Hypothalamus (tissue), 51 donors: ENCODE measurements around the gene GALNTL6.
"Not testable (repeated sequence)": the region's sequence is repeated elsewhere in the genome, so short reads cannot be mapped to it uniquely, and the experiment has no call there.

Experiments used
- DNase-seq, 51 donors: peaks; one replicate each; lab custom pipeline; 2025; lab: John Stamatoyannopoulos, UW

The GALNTL6 gene

DNA sequence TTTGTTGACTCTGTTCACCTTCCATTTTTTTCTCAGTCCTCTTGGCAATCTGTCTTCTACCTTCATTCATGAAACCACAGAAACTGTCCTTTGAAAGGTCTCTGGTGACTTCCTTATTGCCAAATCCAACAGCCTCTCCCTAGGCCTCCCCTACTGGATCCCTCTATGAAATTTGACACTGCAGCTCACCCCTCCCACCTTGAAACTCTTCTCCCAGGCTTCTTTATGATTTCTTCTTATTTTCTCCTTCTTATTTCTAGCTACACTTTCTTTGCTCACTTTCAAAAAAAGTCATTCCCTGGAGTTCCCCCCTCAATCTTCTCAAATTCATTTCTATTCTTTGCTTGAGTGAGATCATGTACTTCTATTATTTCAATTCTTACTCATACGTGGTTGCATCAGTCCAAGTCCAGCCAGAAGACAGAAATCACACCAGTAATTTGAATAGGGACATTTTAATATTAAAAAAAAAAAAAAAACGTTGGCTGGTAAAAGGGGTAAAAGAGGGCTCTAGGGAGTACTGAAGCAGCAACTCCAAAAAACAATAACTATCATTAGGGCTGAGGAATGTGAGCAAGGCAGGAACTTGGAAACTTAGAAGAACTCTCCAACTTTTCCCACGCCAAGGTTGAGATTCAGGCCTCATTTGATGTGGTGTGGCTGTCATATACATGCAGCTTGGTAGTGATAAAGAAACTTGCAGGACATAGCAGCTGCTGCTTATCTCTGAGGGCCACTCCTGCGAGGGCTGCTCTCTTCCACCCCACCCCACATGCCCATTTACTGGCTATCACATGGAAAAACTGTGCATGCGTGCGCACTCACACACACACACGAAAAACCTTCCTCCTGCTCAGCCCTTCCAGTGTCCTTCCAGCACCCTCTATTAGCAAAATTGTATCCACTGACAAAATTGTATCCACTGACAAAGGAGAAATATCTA, 1185.6 kb downstream of the GALNTL6 start:
- no peak for DNase-seq

DNA sequence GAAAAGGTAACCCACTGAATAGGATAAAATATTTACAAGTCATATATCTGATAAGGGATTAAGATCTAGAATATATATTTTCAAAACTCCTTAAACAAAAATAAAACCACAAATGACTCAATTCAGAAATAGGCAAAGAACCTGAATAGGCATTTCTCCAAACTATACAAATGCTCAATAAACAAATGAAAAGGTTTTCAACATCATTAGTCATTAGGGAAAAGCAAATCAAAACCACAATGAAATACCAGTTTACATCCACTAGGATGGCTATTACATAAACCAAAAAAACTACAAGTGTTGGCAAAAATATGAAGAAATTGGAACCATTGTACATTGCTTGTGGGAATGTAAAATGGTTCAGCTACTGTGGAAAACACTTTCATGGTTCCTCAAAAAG, 1188.4 kb downstream of the GALNTL6 start:
- no peak for DNase-seq

DNA sequence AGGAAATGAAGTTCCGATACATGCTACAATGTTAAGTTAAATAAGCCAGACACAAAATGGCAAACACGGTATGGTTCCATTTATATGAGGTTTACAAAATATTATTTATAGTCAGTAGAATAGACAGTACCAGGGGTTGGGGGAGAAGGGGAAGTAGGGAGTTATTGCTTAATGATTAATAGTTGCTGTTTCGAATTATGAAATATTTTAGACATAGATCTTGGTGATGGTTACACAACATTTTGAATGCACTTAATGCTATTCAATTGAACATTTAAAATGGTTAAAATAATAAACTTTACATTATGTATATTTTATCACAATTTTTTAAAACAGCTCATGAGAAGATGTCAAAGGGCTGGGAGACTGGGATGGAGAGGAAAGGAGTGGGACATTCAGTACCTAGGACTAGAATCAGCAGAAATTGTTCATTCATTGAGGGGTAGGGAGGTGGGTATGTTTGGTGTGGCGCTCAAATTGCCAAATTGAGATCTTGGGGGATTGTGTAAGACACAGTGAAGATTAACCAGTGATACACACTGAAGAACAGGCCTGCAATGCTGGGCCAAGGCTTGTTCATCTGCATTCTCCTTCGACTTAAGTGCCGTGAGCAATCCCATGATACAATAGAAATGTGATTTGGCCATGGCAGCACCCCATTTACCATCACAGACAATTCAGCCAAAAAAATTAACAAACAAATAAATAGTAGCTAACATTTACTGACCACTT, 1189.8 kb downstream of the GALNTL6 start:
- DNase-seq: no peak

DNA sequence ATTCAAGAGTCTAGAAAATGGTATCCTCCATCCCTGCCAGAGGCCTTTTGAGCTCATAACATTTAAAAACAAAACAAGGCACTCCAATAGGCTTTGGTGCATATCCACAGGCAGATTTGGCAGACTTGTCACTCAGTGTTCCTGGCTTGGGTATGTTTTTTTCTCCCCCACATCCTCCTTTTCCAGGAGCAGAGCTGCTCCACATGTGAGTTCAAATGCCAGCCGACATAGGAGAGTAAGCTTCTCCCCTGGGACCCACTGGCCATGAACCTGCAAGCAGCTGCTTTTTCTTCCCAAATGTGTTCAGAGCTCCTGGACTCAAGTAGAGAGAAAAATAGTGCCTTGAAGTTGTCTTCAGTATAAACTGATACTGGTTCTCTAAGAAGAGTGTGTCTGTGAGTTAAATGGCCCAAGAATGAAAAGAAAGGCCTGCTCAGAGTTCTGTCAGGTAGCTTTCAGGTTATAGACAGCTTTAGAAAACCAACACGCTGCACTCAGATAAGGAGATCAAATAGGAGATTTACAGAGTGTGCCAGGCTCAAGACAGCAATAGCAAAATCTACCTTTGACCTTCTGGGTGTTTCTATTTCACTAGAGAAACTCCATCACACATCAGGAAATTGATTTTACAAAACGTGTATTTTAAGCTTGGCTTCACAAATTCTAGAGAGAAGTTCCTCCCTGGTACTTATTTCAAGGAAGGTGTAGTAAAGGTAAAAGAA, 1192.9 kb downstream of the GALNTL6 start:
- DNase-seq: no peak

DNA sequence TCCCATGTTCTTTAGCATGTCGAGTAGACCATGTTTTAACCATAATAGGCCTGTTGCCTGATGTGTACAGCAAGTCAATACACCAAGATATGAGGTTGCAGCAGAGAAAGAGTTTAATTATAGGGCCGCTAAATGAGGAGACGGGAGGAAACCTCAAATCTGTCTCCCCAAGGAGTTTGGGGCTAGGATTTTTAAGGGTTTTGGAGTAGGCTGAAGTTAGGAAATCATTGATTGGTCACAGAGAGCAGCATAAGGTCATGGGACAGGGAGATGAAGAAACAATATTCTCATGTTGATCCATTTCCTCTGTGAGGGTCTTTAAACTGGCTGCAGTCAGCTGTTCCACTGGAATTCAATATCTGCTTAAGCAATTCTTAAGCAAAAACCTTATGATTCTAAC, 1195.2 kb downstream of the GALNTL6 start:
- no peak for DNase-seq

DNA sequence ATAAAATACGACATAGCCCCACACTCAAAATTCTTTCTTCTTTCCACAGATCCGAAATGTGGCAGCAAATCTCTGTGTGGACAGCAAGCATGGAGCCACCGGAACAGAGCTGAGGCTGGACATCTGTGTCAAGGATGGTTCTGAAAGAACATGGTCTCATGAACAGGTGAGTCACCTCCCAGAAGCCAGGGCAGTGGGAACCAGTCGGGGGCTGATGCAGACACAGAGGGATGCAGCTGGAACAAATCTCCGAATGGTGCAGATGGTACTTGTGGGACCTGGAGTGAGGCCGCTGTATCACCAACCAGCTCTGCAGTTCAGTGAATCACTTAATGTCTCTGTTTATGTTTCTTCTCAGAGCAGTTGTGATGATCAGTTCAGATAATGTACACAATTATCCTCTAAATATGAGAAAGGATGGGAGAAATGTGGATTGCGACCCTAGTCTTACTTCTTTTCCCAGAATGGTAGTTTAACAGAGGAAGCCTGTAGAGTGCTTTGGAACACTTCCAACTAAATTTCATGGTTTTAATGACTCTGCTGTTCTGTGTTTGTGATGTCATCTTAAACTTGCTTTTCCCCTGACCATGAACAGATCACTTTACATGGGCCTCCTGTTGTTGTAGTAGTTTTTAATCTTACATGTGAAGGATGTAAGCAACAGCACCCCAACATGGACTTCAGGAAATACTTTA, 1196.1 kb downstream of the GALNTL6 start:
- DNase-seq: no peak

DNA sequence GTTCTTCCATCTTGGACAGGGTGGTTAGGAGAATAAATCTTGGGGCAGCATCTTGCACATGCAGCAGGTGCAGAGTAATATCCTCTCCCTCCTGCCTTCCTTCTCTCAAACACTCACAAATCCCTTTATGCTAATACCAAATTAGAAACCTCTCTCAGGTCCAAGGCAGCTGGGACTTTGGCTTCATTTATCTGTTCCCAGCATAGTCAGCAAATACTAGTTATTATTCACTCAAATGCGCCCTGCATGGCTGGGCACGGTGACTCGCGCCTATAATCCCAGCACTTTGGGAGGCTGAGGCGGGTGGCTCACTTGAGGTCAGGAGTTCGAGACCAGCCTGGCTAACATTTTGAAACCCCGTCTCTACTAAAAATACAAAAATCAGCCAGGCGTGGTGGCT, 1199.4 kb downstream of the GALNTL6 start:
- no peak for DNase-seq

DNA sequence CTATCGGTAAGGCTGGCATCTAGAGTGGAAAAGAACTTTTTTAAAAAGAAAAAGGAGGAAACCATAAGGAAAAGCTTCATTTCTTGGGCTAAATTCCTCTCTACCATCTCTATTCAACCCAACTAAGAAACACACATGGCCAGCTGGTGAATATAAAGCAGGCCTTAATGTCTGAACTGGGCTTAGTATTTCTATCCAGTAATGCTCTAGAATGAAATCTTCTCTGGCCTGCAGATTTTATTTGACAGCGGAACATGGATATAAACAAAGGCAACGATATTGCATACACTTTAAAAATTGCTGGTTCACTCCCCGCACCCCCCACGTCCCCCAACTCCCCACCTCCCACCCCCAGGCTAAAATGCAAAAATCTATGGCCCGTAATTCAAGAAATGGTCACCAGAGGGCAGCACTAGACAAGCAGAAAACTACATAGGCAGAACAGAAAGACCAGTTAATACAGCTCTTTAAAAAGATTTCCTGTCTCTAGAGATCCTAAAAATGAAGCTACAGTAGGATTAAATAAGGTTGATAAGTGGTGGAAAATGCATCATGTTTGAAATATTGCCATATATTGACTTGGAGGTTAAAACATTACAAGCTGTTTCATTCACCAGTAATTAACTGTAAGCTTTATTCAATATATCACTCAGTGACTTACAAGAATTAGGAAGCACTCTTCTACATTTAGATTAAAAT, 1200.2 kb downstream of the GALNTL6 start:
- DNase-seq: peak in 22 of 51 donors; percentile 1 to 57 (median 12)

DNA sequence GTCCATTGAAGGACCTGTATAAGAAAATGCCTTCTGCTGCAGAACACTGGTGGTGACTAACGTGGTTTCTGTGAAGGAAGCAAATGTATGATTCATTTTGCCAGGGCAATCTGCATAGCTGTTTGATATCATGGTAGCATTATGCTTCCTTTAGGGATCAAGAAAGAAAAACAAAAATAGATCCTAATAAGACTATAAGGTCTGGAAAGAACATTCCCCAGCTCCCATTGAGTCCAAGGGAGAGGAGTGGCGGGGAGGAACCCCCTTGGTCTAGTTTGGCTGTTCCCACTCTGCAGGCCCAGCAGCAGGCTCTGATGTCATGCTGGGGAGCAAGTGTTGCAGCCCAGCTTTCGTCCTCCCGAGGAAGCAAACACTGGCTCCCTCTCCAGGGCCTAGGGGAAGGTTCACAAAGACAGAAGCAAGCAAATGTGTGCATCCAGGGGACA, 1200.9 kb downstream of the GALNTL6 start:
- peak in 2 of 51 donors; percentile 1 for DNase-seq

DNA sequence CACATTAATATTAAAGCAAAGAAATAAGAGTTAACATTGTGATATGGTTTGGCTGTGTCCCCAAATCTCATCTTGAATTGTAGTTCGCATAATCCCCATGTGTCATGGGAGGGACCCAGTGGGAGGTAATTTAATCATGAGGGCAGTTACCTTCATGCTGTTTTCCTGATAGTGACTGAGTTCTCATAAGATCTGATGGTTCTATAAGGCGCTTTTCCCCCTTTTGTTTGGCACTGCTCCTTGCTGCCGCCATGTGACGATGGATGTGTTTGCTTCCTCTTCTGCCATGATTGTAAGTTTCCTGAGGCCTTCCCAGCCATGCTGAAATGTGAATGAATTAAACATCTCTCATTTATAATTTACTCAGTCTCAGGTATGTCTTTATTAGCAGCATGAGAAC, 1201.6 kb downstream of the GALNTL6 start:
- no peak for DNase-seq

DNA sequence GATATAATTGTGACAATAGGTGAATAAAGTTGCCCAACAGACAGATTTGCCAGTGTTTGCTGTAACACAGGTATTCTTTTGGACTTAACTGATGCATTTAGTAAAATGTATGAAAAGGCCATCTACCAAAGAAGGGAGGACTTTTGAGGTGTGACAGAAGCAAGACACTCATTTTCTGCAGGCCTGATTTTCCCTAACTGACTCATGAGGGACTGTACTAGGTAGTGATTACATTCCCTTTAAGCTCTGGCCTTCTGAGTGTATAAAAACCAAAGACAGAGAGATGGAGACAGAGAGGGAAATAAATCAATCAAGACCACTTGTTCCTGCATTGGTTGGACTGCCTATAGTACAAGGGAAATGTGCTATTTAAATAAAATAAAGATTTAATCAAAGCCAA, 1204.6 kb downstream of the GALNTL6 start:
- no peak for DNase-seq

DNA sequence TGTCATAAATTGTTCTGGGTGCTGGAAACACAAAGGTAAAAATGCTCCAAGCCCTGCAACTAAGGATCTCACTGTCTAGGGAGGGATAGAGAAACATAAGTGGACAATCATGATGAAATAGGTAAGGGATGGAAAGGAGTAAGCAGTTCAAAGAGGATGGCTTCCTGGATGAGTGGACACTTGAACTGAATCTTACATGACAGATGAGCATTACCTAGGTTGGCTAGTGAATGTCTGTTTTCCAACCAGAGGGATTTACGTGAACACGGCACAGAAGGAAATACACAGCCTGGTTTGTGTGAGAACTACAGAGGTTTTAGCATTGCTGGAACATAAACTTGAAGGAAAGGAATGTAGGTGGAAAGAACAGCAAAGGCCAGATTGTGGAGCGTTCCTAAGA, 1205.2 kb downstream of the GALNTL6 start:
- no peak for DNase-seq

DNA sequence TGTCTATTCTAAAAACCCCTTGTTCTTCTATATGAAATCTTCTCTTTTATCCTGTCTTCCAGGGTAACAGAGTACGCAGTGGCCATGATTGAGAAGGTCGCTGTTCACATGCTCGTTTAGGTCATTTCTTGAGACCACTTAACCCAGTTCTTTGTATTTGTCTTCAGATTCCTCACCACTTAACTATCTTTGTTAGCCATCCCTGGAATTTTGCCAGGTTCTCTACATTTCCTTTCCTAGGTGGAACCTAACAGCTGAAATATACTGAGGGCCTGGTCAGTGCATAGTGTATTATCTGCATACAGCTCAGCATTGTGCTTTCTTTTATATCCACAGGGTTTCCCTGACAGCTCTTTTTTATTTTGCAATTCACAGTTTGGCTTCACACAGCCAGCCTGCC, 1206.5 kb downstream of the GALNTL6 start:
- DNase-seq: no peak

DNA sequence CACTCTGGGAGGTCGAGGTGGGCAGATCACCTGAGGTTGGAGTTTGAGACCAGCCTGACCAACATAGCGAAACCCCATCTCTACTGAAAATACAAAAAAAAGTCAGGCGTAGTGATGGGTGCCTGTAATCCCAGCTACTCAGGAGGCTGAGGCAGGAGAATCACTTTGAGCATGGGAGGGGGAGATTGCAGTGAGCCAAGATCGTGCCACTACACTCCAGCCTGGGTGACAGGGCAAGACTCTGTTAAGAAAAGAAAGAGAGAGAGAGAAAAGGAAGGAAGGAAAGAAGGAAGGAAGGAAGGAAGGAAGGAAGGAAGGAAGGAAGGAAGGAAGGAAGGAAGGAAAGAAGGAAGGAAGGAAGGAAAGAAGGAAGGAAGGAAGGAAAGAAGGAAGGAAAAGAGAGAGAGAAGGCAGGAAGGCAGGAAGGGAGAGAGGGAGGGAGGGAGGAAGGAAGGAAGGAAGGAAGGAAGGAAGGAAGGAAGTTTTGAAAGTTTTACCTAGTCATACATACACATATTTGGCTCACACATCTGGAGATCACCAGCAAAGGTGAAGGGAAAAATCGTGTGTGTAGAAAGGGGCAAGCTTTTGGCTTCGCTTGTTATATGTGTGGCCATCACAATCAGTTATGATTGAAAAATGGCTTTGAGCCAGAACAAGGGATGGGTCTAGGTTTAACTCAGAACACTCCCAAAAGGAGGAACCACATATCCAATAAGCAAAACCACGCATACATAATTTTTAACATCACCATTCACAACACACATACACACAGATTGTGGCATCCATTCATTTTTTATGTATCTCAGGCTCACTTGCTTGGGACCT, 1208.8 kb downstream of the GALNTL6 start:
- DNase-seq: not testable (repeated sequence)

DNA sequence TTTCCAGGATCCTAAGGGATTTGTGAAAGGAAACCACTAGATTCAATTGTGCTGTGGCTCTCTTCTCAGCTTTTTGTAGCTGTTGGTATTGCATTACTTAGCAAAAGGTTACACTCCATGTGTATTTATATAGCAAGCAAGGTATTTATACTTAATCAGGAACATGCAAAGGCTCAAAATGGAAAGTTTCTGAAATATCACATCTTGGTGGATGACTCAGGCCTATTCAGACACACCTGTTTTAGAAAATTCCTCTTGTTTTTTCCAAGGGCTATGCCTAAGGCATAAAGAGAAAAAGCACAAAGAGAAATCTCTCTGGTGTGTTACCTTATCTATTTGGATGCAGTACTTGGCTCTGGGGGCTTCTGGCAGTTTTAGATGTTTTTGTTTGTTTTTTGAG, 1211.0 kb downstream of the GALNTL6 start:
- no peak for DNase-seq

DNA sequence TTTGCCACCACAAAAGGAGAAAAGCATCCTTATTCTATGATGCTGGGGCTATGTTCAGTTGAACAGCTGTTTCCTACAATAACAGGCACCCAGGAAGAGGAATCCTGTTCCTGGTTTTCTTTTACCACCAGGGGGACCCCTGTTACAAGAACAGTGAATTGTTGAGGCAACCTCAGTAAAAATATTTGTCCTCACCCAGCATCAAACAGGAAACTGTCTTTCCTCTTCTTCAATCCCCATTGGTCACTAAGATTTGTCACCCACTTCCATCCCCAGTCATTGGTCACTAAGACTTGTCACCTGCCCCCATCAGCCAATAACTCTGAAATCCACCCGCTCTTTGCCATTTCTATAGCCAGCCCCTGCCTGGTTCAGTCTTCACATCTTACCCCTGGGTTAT, 1211.9 kb downstream of the GALNTL6 start:
- peak in 17 of 51 donors; percentile 6 to 75 (median 15) for DNase-seq

DNA sequence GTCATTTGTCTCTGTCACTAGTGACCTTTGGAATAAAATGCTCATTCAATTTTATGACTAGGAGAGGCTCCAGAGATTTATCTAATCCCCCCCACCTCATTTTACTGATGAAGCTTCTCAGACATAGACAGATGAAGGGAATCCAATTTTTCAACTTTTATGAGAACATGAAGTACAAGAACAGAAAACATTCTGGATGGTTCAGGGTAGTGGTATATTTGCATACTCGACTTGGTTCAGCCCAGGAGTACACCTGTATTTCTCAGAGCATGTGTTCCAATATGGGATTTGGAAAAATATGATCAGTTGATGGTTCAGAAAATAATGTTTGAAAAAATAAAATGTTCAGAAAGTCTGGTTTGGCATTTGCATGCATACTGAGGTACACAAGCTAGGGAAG, 1224.0 kb downstream of the GALNTL6 start:
- no peak for DNase-seq

DNA sequence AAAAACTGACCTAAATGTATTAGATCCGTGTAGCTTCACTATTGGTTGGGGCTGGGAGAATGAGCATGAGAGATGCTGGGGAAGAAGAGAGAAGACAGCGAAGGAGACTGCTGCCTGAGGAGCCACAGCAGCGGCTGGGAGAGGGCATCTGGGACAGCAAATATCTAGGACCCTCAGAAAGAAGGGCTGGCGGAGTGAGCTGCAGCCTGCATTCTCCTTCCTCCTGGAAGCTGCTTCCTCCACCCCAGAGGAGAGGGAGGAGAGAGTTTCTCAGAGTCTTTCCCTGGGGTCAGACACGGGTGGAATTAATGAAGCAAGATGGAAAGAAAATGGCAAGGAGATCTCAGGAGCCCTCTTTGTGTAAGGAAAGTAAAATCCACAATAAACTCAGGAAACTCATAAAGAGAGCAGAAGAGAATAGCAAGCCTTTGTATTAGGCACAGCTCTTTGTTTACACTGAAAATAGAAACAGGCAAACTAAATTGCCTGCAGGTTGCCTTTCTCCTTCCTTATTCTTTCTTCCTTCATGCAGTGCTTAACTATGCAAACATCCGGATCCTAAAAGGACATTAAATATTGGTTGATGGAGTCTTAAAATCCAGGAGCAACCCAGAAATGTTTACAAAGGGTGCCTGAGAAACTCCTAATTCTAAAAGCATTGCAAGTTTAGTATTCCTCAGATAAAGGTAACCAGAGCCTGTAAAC, 1225.1 kb downstream of the GALNTL6 start:
- DNase-seq: no peak
